A673 (cell line): ENCODE results near the gene TAF4.

Experiments
- EZH2 ChIP-seq: fragments of 200-600 bp; sonication (generic); IDR thresholded peaks from 2 replicates; pipeline ENCODE4 v1.6.1; 2017; ENCODE audit warnings: borderline replicate concordance, low read depth, mild to moderate bottlenecking, mixed read lengths, antibody characterized with exemption, low read length; ENCODE audit not compliant: poor library complexity, severe bottlenecking
- TF ChIP-seq, protein P1 (sequence below): fragments of 300-800, 200-600 bp; sonication (generic); conservative IDR thresholded peaks from 2 replicates; pipeline ENCODE4 v1.5.1; 2017; ENCODE audit warnings: low read depth, mild to moderate bottlenecking, antibody characterized with exemption, low read length, moderate library complexity, mixed read lengths

DNA sequence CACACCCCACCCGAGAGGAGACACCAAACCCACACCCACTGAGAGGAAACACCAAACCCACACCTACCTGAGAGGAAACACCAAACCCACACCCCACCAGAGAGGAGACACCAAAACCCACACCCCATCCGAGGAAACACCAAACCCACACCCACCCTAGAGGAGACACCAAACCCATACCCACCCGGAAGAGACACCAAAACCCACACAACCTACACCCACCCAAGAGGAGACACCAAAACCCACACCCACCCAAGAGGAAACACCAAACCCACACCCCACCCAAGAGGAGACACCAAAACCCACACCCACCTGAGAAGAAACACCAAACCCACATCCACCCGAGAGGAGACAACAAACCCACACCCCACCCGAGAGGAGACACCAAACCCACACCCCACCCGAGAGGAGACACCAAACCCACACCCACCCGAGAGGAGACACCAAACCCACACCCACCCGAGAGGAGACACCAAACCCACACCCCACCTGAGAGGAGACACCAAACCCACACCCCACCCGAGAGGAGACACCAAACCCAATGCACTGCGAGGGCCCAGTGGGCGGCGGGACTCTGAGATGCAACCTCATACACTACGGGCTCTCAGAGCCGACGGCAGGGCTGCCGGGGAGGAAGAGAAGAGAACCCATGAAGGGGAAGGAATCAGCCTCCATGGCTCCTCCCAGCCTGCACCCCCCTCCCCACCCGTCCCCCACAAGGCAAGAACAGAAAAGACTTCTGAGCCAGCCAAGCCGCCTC, 83.3 kb downstream of the TAF4 start:
- TF ChIP-seq, protein P1, sequence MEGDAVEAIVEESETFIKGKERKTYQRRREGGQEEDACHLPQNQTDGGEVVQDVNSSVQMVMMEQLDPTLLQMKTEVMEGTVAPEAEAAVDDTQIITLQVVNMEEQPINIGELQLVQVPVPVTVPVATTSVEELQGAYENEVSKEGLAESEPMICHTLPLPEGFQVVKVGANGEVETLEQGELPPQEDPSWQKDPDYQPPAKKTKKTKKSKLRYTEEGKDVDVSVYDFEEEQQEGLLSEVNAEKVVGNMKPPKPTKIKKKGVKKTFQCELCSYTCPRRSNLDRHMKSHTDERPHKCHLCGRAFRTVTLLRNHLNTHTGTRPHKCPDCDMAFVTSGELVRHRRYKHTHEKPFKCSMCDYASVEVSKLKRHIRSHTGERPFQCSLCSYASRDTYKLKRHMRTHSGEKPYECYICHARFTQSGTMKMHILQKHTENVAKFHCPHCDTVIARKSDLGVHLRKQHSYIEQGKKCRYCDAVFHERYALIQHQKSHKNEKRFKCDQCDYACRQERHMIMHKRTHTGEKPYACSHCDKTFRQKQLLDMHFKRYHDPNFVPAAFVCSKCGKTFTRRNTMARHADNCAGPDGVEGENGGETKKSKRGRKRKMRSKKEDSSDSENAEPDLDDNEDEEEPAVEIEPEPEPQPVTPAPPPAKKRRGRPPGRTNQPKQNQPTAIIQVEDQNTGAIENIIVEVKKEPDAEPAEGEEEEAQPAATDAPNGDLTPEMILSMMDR: no peak
- no peak for TF ChIP-seq EZH2
